HG02588 (cell line): ENCODE data around the gene KHDC1.
"Not testable (repeated sequence)": the region's sequence is repeated elsewhere in the genome, so short reads cannot be mapped to it uniquely, and the experiment has no call there.

ENCODE experiments used
- ATAC-seq: cut with Tn5 transposase; IDR thresholded peaks from one replicate; pipeline ENCODE4 v1.9.1; 2021; ENCODE audit warnings: mild to moderate bottlenecking, moderate library complexity; ENCODE audit not compliant: unreplicated experiment

Gene KHDC1

DNA sequence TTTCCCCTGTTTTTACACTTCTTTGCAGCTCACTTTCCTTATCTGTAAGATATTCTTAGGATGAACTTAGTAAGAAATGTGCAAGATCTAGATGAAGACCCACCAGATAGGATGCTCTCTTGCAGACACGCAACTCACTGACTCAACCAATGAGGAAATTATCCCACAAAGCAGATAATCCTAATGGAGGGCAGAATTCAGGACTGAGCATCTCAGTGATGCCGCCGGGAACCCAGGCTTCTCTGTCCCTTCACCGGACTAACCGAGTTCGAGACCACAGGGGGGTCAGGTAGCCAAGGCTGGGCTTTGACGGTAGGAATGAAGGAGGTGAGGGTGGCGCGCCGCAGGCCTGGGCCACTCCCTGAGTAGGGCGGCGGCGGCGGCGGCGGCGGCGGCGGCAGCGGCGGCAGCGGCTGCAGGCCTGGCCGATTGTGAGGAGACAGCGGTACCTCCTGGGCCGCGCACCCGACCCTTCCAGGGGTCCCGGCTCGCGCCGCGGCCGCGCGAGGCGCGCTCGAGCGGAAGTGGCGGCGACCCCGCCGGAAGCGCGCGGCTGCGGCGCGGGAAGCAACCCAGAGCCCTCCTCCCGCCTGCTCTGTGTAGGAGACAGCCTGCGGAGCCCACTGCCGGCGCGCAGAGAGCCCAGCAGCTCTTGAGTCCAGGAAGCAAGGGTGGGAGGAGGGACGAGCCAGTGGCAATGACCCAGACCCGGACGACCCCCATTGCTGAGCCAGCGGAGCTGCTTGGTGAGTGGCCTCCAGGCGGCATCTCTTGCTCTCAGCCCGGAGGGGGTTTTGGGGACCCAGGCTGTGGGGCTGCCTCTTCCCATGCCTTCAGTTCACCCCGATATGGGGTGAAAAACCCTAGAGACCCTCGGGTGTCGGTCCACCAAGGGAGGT is at the start of gene KHDC1:
TSS of gene KHDC1 (minus strand) at position 526 of the 899 bp plus-strand sequence. CDS start 20,679 bp downstream, outside the sequence.
- peak; percentile 93 for ATAC-seq

GRCh38 chr6:73310503-73310845 is 47.5 kb upstream of the KHDC1 start:
- not testable (repeated sequence) for ATAC-seq

GRCh38 chr6:73309785-73310502 is 46.9 kb upstream of the KHDC1 start:
- peak; percentile 97 for ATAC-seq

- ATAC-seq: no peak
Observed at GRCh38 chr6:73309535-73309784, 46.5 kb upstream of the KHDC1 start.

DNA sequence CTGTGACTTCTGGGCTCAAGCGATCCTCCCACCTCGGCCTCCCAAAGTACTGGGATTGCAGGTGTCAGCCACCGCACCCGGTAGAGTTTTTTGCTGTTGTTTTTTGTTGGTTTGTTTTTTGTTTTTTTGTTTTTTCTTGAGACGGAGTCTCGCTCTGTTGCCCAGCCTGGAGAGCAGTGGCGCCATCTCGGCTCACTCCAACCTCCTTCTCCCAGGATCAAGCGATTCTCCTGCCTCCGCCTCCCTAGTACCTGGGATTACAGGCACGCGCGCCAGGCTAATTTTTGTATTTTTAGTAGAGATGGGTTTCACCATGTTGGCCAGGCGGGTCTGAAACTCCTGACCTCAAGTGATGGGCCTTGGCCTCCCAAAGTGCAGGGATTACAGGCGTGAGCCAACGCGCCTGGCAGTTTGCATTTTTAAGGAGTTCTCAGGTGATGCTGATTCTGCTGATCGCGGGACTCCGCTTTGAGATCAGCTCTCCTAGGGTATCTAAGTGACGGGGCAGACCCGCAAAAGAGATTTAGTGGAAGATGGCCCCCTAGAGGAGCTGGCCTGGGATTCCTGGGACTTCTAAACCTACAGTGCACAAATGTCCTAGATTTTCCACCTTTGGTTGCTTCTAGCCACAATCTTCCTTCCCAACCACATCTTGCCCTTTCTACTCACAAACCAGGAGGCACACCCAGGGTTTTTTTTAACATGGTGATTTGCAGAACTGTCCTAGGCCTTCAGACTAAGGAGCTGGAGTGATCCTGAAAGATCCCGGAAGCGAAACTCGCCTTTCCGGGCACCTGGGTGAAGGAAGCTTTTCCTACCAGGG is 45.9 kb upstream of the KHDC1 start:
- no peak for ATAC-seq

GRCh38 chr6:73303773-73304172 is 40.8 kb upstream of the KHDC1 start:
- ATAC-seq: not testable (repeated sequence)

GRCh38 chr6:73302339-73302738 is 39.3 kb upstream of the KHDC1 start:
- ATAC-seq: no peak

DNA sequence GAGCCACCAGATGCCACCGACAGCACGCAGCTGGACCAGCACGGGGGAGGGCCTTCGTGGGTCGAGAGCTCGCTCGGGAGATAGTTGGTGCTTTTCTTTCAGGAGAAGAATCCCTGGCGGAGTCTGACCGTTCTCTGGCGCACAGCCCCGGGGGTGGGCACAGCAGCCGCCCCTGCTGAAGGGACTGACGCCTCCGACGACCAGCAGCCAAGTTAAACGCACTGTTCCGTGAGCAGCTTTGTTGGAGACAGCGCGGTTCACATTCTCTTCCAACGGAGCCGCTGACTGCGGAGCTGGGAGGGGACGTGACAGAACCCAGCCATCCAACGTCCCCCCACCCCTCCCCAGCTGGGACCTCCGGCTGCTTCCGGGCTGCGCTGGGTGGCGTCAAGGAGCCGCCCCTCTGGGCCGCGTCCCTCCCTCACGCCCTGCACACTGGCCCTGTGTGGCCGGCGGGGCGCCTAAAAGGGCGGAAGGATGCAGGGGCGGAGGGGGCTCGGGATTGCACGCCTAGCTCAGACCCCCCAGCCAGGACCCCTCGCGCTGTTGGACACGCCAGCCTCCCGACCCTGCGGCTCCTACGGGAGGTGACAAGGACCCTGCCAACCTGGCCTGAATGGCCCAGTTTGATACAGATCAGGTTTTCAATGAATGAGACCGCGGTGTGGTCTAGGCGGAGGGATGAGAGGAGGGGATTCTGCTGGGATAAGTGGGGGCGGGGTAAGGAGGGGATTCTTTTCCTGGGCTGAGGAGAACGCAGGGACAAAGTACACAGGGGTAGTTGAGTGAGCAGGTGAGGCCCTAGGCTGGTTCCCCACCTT is 36.4 kb upstream of the KHDC1 start:
- no peak for ATAC-seq

GRCh38 chr6:73293331-73293730 is 30.3 kb upstream of the KHDC1 start:
- no peak for ATAC-seq

- no peak for ATAC-seq
Observed at GRCh38 chr6:73290435-73290834, 27.4 kb upstream of the KHDC1 start.

DNA sequence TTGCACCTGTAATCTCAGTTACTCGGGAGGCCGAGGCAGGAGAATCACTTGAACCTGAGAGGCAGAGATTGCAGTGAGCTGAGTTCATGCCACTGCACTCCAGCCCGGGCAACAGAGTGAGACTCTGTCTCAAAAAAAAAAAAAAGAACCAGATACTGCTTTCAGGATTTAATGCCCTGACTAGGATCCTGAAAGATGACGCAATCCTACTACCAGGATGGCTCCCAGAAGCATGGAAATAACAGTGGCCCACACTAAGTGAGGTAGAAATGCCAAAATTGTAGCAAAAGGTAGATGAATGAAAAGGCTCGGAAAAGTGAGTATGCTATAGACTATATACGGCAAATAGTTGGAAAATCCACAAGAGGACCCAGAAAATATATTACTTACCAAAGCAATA is 23.8 kb upstream of the KHDC1 start:
- no peak for ATAC-seq

DNA sequence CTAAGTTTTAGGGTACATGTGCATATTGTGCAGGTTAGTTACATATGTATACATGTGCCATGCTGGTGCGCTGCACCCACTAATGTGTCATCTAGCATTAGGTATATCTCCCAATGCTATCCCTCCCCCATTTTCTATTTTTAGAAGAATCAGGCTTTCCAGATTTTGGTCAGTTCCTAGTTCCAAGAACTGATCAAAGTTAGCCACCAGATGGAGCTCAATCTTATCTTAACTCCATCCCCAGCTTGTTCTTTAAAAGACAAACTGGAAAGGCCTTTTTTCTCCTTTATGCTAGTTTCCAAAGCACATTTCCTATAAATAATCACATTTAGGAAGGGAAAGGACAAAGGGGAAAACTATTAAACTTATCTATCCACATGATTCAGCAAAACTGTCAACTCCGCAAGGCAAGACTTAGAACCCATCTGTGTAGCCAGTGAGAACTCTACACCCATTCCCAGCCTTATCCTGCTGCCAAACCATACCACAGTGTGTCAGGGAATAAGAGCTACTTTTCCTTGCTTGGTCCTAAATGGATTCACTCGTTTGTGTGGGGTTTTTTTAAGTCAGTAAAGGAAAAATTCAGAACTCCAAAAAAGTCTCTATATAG is 22.8 kb upstream of the KHDC1 start:
- no peak for ATAC-seq

DNA sequence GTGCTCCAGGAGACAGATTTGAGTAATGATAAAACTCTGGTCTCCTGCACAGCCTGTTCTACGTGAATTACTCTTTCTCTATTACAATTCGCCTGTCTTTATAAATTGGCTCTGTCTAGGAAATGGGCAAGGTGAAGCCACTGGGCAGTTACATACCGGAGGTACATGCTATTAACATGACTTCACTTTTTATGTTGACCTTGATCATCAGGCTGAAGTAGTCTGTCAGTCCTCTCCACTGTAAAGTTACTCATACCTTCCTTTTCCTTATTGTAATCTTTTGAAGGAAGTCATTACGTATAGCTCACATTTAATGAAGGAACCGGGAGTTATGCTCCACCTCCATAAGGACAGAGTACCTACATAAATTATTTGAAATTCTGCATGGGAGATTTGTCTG is 19.9 kb upstream of the KHDC1 start:
- ATAC-seq: no peak

DNA sequence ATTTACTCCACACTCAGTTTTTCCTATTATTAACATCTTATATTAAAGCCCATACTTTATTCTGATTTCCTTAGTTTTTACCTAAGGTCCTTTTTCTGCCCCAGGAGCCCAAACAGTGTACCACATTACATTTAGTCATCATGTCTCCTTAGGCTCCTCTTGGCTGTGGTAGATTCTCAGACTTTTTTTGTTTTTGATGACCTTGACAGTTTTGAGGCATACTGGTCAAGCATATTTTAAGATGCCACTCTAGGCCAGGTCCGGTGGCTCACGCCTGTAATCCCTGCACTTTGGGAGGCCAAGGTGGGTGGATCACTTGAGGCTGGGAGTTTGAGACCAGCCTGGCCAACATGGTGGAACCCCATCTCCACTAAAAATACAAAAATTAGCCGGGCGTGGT is 18.7 kb upstream of the KHDC1 start:
- not testable (repeated sequence) for ATAC-seq

GRCh38 chr6:73269296-73269695 is 6.3 kb upstream of the KHDC1 start:
- not testable (repeated sequence) for ATAC-seq

GRCh38 chr6:73268896-73269295 is 5.9 kb upstream of the KHDC1 start:
- not testable (repeated sequence) for ATAC-seq

- ATAC-seq: no peak
Observed at GRCh38 chr6:73264446-73264845, 1.4 kb upstream of the KHDC1 start.

DNA sequence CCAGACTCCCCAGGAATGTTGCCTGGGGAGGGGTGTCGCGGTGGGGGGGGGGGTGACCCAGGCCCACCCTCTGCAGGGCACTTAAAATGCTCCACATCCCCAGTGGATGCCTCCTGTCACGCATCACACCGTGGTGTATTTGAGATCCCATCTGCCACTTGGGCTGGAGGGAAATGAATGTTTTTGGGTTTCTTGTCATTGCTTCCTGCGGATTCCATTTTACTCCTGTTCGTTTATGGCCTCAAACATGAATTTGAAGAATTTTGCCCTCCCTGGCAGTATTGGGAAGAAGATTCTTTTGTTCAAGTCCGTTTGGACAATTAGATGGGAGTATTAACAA is 544 bp upstream of the KHDC1 start:
- no peak for ATAC-seq

DNA sequence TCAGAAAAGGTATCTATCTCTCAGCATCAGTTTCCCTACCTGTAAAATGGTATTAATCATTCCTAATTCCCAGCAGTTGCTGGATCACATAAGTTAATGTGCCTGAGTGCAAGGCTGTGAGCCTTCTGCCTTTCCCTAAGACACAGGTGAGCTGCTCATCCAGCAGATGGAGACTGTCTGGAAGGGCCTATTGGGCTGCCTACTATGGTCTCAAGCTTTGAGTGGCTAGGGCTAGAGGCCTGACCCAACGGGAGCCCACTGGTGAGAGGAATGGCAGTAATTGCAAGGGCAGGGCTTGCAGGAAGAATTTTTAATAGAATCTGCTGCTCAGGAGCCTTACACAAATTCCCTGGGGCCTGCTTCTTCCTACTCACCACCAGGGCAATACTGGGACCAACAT is 4.3 kb downstream of the KHDC1 start:
- ATAC-seq: no peak

- not testable (repeated sequence) for ATAC-seq
Observed at GRCh38 chr6:73254323-73254722, 8.7 kb downstream of the KHDC1 start.
